Breast epithelium (tissue), 3 donors: ENCODE results near the gene MR1.

Experiments
- POLR2A ChIP-seq: fragments of 450-650 bp; IDR thresholded peaks from one replicate; pipeline ENCODE4 v1.6.1; 2016; ENCODE audit warnings: antibody characterized with exemption, mild to moderate bottlenecking, moderate library complexity
- TF ChIP-seq, protein P1 (sequence below), 3 donors: fragments of 450-650 bp; IDR thresholded peaks; one replicate each; pipeline ENCODE4 v1.5.1; 2016 to 2017; ENCODE audit warnings: antibody characterized with exemption in 3 of 3, mild to moderate bottlenecking in 3 of 3, moderate library complexity in 3 of 3

DNA sequence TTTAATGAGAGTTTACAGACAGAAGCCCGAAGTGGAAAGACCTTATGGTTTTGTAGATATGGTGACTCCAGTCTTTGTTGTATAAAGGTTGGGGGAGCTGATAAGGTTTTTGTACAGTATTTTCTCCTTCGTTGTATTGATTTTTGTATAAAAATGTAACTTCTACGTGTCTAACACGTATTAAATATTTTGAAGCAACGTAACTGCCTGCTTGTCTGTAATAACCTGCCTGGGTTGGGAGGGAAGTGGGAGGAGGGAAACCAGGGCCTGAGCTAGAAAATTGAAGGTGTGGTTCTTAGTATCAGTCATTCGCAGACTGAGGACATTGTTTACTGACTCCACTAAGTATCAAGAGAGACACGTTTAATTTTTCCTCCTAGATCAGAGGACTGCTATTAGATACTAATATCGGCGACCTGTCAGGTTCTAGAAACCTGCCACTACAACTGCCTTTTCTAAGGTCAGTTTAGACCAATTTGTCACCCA lies 56.9 kb downstream of the MR1 start:
- TF ChIP-seq, protein P1, sequence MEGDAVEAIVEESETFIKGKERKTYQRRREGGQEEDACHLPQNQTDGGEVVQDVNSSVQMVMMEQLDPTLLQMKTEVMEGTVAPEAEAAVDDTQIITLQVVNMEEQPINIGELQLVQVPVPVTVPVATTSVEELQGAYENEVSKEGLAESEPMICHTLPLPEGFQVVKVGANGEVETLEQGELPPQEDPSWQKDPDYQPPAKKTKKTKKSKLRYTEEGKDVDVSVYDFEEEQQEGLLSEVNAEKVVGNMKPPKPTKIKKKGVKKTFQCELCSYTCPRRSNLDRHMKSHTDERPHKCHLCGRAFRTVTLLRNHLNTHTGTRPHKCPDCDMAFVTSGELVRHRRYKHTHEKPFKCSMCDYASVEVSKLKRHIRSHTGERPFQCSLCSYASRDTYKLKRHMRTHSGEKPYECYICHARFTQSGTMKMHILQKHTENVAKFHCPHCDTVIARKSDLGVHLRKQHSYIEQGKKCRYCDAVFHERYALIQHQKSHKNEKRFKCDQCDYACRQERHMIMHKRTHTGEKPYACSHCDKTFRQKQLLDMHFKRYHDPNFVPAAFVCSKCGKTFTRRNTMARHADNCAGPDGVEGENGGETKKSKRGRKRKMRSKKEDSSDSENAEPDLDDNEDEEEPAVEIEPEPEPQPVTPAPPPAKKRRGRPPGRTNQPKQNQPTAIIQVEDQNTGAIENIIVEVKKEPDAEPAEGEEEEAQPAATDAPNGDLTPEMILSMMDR (IDR thresholded peaks at IDR 0.05) = no peak
- TF ChIP-seq POLR2A = no peak
